ENCODE measurements around the gene ABCA12. TPM values are rescaled to one million over a fixed set of nuclear protein-coding genes. Genes with fewer than 3 reads are reported as not detected.

The ABCA12 gene
- total RNA-seq, 1 experiment from 2014 or later: 1.3 TPM

- POLR2A ChIA-PET: no interaction called here
- Histone ChIP-seq H4K20me1 (ENCODE audit: insufficient read depth) (no peaks in the 10 kb centered on the region), H3K79me2 (ENCODE audit: insufficient read depth, low read length) (no peaks in the 10 kb centered on the region), H3K4me2 (ENCODE audit: low read length) (no peak overlapping the region), H3K4me1 (ENCODE audit: control insufficient read depth in 1 of 2, insufficient read depth in 2 of 2, low read length in 2 of 2) (no peaks in the 10 kb centered on the region), H3K27me3 (ENCODE audit: insufficient read depth, low read length) (no peaks in the 10 kb centered on the region), H3K27ac (ENCODE audit: low read depth, low read length) (no peak overlapping the region), H3K36me3 (ENCODE audit: control insufficient read depth in 1 of 2, insufficient read depth in 2 of 2, low read length in 2 of 2) (no peaks in the 10 kb centered on the region), H3K9me3 (ENCODE audit: control insufficient read depth in 1 of 2, insufficient read depth in 1 of 2, low read depth in 1 of 2, low read length in 2 of 2) (no peaks in the 10 kb centered on the region), H3K9ac (ENCODE audit: low read length) (no peak overlapping the region), H3K4me3 (replicated peaks in 1 of 2; ENCODE audit: low read depth in 1 of 2, low read length in 2 of 2) (no peak overlapping the region), H2AFZ (ENCODE audit: low read depth, low read length, poor library complexity, severe bottlenecking) (no peak overlapping the region), H3K9me2 (ENCODE audit: insufficient read depth) (no peaks in the 10 kb centered on the region)
- intact Hi-C loops (cut with micrococcal nuclease): no loop called here
- CTCF ChIA-PET: no interaction called here
- no peak for DNase-seq (ENCODE audit: low read depth, low spot score)
- BruUV-seq (replicated peaks): no TSS peak
- TF ChIP-seq ZFX (IDR thresholded peaks at IDR 0.05): no peak
- no peak for TF ChIP-seq CTCF (IDR thresholded peaks at IDR 0.05 in 2 of 3, conservative IDR thresholded peaks at IDR 0.05 in 1 of 3; ENCODE audit: borderline replicate concordance in 1 of 3, insufficient read depth in 1 of 3, low read depth in 2 of 3, low read length in 2 of 3)
- TF ChIP-seq ELF1 (IDR thresholded peaks at IDR 0.05; ENCODE audit: borderline replicate concordance, low read depth): no peak
- no peak for TF ChIP-seq EZH2phosphoT487 (IDR thresholded peaks at IDR 0.05; ENCODE audit: borderline replicate concordance)
- TF ChIP-seq CBX3 (IDR thresholded peaks at IDR 0.05; ENCODE audit: low read depth): no peak
- no peak for TF ChIP-seq ZNF274 (IDR thresholded peaks at IDR 0.05; ENCODE audit: low read depth, low read length)
- no peak for TF ChIP-seq YY1 (IDR thresholded peaks at IDR 0.05; ENCODE audit: extremely low read depth, insufficient replicate concordance, low read depth, low read length)
- no peak for TF ChIP-seq FOSL1 (IDR thresholded peaks at IDR 0.05; ENCODE audit: low read depth)
- TF ChIP-seq POLR2A (IDR thresholded peaks at IDR 0.05; ENCODE audit: borderline replicate concordance, extremely low read depth, insufficient read depth, insufficient read length): no peak
- TF ChIP-seq SIN3A (IDR thresholded peaks at IDR 0.05; ENCODE audit: low read depth): no peak
- no peak for TF ChIP-seq ATF3 (IDR thresholded peaks at IDR 0.05)
- TF ChIP-seq EZH2 (IDR thresholded peaks at IDR 0.05): no peak
- TF ChIP-seq POLR2AphosphoS5 (IDR thresholded peaks at IDR 0.05; ENCODE audit: low read depth, low read length): no peak
- RAD21 ChIA-PET (ENCODE audit: low non-redundant PET in 1 of 2, low total read pairs in 2 of 2, uncharacterized antibody in 2 of 2, unreplicated experiment in 2 of 2): no interaction called here
- ATAC-seq: no peak
These were observed 55.3 kb downstream of the ABCA12 start for GRCh38 chr2:215083146-215083545.

Measured in HCT116 (cell line).